GM12875 (cell line): ENCODE measurements around the gene PEX10.

Experiments used
- H3K4me3 ChIP-seq: one replicate; pipeline ENCODE4 v1.5.1; 2011; ENCODE audit warnings: low read depth, low read length, control low read depth
- TF ChIP-seq, protein P1 (sequence below): IDR thresholded peaks from 2 replicates; pipeline ENCODE4 v1.5.1; 2011; ENCODE audit warnings: low read depth, mild to moderate bottlenecking, control low read depth, inconsistent platforms, low read length, moderate library complexity, borderline replicate concordance; ENCODE audit not compliant: insufficient read depth

The PEX10 gene

DNA sequence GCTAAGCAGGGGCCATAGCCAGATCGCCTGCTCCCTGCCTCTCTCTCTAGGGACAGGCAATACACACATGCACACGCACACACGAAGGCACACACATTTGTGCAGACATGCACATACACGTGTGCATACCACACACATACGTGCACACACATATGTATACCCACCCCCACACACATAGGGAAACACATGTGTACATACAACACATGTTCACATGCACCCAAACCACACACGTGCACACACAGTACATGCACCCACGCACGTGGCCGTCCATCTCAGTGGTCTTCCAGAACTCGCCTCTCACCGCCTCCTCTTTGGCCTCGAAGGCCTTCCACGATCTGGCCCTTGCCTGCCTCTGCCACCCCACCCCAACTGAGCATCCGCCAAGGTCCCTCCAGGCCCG lies 25.3 kb upstream of the PEX10 start:
- TF ChIP-seq, protein P1, sequence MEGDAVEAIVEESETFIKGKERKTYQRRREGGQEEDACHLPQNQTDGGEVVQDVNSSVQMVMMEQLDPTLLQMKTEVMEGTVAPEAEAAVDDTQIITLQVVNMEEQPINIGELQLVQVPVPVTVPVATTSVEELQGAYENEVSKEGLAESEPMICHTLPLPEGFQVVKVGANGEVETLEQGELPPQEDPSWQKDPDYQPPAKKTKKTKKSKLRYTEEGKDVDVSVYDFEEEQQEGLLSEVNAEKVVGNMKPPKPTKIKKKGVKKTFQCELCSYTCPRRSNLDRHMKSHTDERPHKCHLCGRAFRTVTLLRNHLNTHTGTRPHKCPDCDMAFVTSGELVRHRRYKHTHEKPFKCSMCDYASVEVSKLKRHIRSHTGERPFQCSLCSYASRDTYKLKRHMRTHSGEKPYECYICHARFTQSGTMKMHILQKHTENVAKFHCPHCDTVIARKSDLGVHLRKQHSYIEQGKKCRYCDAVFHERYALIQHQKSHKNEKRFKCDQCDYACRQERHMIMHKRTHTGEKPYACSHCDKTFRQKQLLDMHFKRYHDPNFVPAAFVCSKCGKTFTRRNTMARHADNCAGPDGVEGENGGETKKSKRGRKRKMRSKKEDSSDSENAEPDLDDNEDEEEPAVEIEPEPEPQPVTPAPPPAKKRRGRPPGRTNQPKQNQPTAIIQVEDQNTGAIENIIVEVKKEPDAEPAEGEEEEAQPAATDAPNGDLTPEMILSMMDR: no peak
- no peak overlapping the region for H3K4me3 ChIP-seq

DNA sequence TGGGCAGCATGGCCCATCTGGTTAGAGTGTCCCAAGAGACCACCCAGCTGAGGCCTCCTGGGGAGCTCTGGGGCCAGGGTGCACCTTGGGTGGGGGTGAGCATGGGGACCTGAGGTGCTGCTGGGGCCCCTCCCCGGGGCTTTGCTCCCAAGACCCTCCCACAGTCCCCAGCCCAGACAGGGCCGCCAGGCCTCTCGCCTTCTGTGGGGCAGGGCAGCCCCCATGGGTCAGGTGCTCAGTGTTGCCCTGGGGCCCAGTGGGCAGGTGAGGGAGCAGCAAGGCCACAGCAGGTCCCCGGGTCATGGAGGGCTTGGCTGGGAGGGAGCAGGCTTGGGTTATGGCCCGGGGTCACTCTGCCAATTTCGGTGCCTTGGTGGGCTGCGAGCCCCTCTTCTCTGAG lies 24.5 kb upstream of the PEX10 start:
- TF ChIP-seq, protein P1: no peak
- no peak overlapping the region for H3K4me3 ChIP-seq

DNA sequence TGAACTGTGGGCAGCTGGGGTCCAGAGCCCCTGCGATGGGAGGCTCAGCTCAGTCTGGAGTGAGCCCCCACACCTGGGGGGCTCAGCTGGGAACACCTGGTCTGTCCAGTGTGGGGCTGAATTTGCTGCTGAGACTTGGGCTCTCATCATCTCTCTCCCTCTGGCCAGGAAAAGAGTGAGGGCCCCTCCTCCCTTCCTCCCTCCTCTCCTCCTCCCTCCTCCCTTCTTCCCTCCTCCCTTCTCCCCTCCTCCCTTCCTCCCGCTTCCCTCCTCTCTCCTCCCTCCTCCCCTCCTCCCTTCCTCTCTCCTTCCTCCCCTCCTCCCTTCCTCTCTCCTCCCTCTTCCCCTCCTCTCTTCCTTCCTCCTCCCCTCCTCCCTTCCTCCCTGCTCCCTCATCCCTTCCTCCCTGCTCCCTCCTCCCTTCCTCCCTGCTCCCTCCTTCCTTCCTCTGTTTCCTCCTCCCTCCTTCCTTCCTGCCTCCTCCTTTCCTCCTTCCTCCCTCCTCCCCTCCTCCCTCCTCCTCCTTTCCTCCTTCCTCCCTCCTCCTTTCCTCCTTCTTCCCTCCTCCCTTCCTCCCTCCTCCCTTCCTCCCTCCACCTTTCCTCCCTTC lies 23.5 kb upstream of the PEX10 start:
- no peak overlapping the region for H3K4me3 ChIP-seq
- TF ChIP-seq, protein P1: no peak

DNA sequence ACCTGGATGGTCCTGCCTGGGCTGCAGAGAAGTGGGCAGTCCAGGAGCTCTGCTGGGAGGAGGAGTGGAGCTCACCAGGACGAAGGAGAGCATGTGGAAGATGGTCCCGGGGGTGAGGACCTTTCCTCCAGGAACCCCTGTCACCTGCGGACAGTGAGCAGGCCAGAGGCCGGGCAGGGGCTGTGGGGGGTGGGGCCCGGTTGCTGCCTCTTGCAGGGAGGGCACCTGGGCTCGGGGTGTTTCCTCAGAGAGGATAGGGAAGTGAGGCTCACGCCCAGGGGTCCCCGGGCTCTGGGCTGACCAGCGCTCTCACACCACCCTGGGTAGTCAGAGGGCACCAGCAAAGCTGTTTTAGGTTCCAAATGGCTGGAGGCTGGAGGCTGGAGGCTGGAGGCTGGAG lies 22.7 kb upstream of the PEX10 start:
- TF ChIP-seq, protein P1: no peak
- H3K4me3 ChIP-seq: no peak overlapping the region

DNA sequence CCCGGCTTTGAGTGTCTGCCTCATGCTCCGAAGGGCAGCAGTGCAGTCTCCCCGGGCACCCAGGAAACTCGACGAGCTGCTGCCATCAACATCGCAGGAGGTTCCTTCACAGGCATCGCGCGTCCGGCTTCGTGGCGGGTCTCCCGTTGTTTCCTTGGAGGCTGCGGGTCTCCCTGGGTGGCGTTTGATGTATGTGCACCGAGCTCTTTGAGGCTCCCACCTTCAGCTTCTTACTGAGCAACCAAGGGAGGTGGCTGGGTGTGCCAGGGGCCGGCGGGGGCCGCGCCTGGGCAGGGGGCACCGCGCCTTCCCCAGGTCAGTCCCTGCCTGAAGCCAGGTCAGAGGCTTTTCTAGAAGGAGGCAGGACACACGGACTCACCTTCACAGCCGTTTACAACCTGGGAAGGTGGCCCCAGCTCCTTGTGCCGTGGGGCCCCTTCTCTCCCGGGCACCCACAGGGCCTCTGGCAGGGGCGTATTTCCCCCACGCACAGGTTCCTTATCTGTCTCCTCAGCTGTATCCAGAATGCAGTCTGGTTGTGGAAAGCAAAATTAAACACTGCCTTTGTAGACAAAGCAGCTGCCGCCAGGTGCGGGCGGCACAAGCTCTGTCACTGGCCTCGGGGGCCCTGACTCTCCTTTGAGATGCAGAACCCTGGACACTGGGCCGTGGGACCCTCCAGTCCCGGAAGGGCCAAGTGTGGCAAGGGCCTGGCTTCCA lies 21.7 kb upstream of the PEX10 start:
- no peak overlapping the region for H3K4me3 ChIP-seq
- TF ChIP-seq, protein P1: no peak

DNA sequence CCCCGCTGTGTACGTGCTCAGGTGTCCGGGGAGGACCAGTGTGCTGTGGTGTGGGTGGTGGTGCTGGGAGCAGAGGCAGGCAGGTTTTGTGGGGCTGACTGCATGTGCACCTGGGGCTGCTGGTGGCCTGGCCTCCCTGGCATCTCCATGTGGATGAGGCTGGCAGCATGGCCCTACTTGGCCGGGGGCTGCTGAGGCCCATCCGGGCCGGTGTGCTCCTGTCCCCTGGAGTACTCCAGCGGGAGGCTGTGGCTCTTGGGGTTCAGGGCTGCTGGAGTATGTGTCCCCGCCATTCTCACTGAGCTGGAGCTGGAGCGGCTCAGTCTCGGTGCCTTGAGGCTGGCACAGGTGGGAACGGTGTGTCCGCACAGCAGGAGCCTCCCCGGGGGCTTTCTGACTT lies 20.8 kb upstream of the PEX10 start:
- no peak overlapping the region for H3K4me3 ChIP-seq
- TF ChIP-seq, protein P1: no peak

DNA sequence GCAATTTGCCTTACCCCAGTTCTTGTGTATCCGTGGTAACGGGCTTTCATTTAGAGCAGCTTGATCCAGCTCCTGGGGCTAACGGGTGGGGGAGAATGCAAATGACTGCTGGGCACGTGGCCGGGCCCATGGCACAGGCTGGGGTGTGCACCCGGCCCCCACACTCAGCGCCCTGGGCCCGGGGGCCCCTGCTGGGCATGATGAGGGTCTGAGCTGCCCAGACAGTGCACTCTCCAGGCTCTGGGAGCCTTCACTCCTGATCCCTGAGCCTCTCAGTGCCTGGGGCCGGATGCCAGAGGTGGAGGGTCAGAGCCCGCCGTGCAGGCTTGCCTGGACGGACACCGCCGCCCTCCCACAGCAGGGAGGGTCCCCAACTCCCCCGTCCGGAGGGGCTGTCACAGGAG lies 20.1 kb upstream of the PEX10 start:
- TF ChIP-seq, protein P1: no peak
- H3K4me3 ChIP-seq: no peak overlapping the region
